ENCODE results near the gene SPTSSA. TPM values are rescaled to one million over a fixed set of nuclear protein-coding genes. Genes with fewer than 3 reads are reported as not detected.
A peak's percentile ranks its signal among the peaks of the same experiment; 100 is the strongest.

Gene SPTSSA, protein sequence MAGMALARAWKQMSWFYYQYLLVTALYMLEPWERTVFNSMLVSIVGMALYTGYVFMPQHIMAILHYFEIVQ
- total RNA-seq (2014; rRNA removed), result 8.7 and 14.0 TPM in 2 replicates
- Bru-seq, nascent RNA, result percentile 92 among the genes with signal in this experiment
- BruChase-seq, experiment 1, labeled RNA remaining after a 6-hour chase, result percentile 94 among the genes with signal in this experiment
- percentile 93 among the genes with signal in this experiment for BruChase-seq, experiment 2, labeled RNA remaining after a 2-hour chase
- long read RNA-seq, transcript SPTSSA-201 (2 exons, 2,777 nt), result major isoform, 6 of 12 reads
- long read RNA-seq, partial matches to known transcripts, result 0 of 12 reads
- long read RNA-seq, other reads (novel, unspliced or antisense), result 6 of 12 reads

GRCh38 chr14:34462132-34462893 lies at the start of gene SPTSSA:
SPTSSA (minus strand) TSS chr14:34462240; CDS start chr14:34462207, 33 bp downstream.
- BruUV-seq (replicated peaks), result no TSS peak
- Histone ChIP-seq H3K36me3 (ENCODE audit: low read depth, low read length) (no peaks in the 10 kb centered on the region), H4K20me1 (ENCODE audit: low read length) (peaks cover 30% of the 10 kb centered on the region), H2AFZ (ENCODE audit: low read length) (peak within 1 kb of the TSS; percentile 87), H3K9me3 (ENCODE audit: low read length) (no peaks in the 10 kb centered on the region), H3F3A (ENCODE audit: low read length, unreplicated experiment) (no peaks in the 10 kb centered on the region), H3K4me1 (ENCODE audit: insufficient read depth, low read length) (peaks cover 21% of the 10 kb centered on the region), H3K27me3 (ENCODE audit: low read length) (no peaks in the 10 kb centered on the region), H3K4me3 (ENCODE audit: low read length) (peak within 1 kb of the TSS; percentile 86), H3K9ac (ENCODE audit: low read length) (peak within 1 kb of the TSS; percentile 79), H3K79me2 (ENCODE audit: low read length) (peaks cover 45% of the 10 kb centered on the region), H3K9me2 (replicated peaks; ENCODE audit: low read length) (no peaks in the 10 kb centered on the region), H3K4me2 (ENCODE audit: low read length) (peak within 1 kb of the TSS; percentile 86), H3K27ac (ENCODE audit: low read length) (no peak within 1 kb of the TSS)
- ChIA-PET CTCF (interaction anchor here (0.6 kb wide), 2 partner anchors 97 to 138 kb away, joined by 3 to 4 read pairs; no protein-coding TSS in a partner anchor), POLR2A (ENCODE audit: unreplicated experiment) (interaction anchor here (0.6 kb wide), 1 partner anchor 34 kb away, joined by 4 read pairs; no protein-coding TSS in a partner anchor)
- intact Hi-C loops (cut with micrococcal nuclease), result loop anchor here (1.0 to 5.0 kb wide), 4 partner anchors 10 to 130 kb away; partner anchors contain the start of gene EAPP
- TF ChIP-seq, protein P1, sequence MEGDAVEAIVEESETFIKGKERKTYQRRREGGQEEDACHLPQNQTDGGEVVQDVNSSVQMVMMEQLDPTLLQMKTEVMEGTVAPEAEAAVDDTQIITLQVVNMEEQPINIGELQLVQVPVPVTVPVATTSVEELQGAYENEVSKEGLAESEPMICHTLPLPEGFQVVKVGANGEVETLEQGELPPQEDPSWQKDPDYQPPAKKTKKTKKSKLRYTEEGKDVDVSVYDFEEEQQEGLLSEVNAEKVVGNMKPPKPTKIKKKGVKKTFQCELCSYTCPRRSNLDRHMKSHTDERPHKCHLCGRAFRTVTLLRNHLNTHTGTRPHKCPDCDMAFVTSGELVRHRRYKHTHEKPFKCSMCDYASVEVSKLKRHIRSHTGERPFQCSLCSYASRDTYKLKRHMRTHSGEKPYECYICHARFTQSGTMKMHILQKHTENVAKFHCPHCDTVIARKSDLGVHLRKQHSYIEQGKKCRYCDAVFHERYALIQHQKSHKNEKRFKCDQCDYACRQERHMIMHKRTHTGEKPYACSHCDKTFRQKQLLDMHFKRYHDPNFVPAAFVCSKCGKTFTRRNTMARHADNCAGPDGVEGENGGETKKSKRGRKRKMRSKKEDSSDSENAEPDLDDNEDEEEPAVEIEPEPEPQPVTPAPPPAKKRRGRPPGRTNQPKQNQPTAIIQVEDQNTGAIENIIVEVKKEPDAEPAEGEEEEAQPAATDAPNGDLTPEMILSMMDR (conservative IDR thresholded peaks at IDR 0.05; ENCODE audit: low read depth, low read length), result no peak
- peak; percentile 89 for TF ChIP-seq EZH2phosphoT487 (IDR thresholded peaks at IDR 0.05; ENCODE audit: borderline replicate concordance, low read length)
- TF ChIP-seq EZH2 (IDR thresholded peaks at IDR 0.05; ENCODE audit: low read length, unreplicated experiment), result no peak
- DNase-seq, result peak; percentile 91
- peak; percentile 90 for ATAC-seq

GRCh38 chr14:34507884-34508283 lies 45.8 kb upstream of the SPTSSA start:
- Histone ChIP-seq H2AFZ (ENCODE audit: low read length) (no peak overlapping the region), H3K4me1 (ENCODE audit: insufficient read depth, low read length) (no peaks in the 10 kb centered on the region), H4K20me1 (ENCODE audit: low read length) (no peaks in the 10 kb centered on the region), H3K4me2 (ENCODE audit: low read length) (no peak overlapping the region), H3K36me3 (ENCODE audit: low read depth, low read length) (no peaks in the 10 kb centered on the region), H3K27ac (ENCODE audit: low read length) (no peak overlapping the region), H3K4me3 (ENCODE audit: low read length) (no peak overlapping the region), H3K79me2 (ENCODE audit: low read length) (no peaks in the 10 kb centered on the region), H3K9me3 (ENCODE audit: low read length) (no peaks in the 10 kb centered on the region), H3F3A (ENCODE audit: low read length, unreplicated experiment) (no peaks in the 10 kb centered on the region), H3K9ac (ENCODE audit: low read length) (no peak overlapping the region), H3K27me3 (ENCODE audit: low read length) (no peaks in the 10 kb centered on the region), H3K9me2 (replicated peaks; ENCODE audit: low read length) (no peaks in the 10 kb centered on the region)
- TF ChIP-seq, protein P1 (conservative IDR thresholded peaks at IDR 0.05; ENCODE audit: low read depth, low read length), result no peak
- no peak for TF ChIP-seq EZH2phosphoT487 (IDR thresholded peaks at IDR 0.05; ENCODE audit: borderline replicate concordance, low read length)
- no peak for TF ChIP-seq EZH2 (IDR thresholded peaks at IDR 0.05; ENCODE audit: low read length, unreplicated experiment)
- ATAC-seq, result no peak
- DNase-seq, result no peak
- intact Hi-C loops (cut with micrococcal nuclease), result no loop called here
- no TSS peak for BruUV-seq (replicated peaks)
- ChIA-PET CTCF (no interaction called here), POLR2A (ENCODE audit: unreplicated experiment) (no interaction called here)
